SK-N-MC (cell line): Measurements from ENCODE around the gene ARHGAP35.

Source experiments
- EZH2 ChIP-seq: fragments of 200-600 bp; sonication (generic); IDR thresholded peaks from one replicate; pipeline ENCODE4 v1.6.1; 2017; ENCODE audit warnings: antibody characterized with exemption
- POLR2AphosphoS5 ChIP-seq: IDR thresholded peaks from 2 replicates; pipeline ENCODE4 v1.6.1; 2012; ENCODE audit warnings: mild to moderate bottlenecking, low read depth, low read length, borderline replicate concordance

GRCh38 chr19:46848389-46848788 lies 12.4 kb upstream of the ARHGAP35 start:
- TF ChIP-seq POLR2AphosphoS5 (no peak), EZH2 (no peak)
